GM18868 (cell line): ENCODE measurements around the gene HCRT.
"Not testable (repeated sequence)": the region's sequence is repeated elsewhere in the genome, so short reads cannot be mapped to it uniquely, and the experiment has no call there.

Experiments used
- ATAC-seq: cut with Tn5 transposase; IDR thresholded peaks from one replicate; pipeline ENCODE4 v1.9.1; 2021; ENCODE audit warnings: mild to moderate bottlenecking, moderate library complexity; ENCODE audit not compliant: unreplicated experiment

Gene HCRT

GRCh38 chr17:42198897-42199296 lies 13.6 kb upstream of the HCRT start:
- no peak for ATAC-seq

DNA sequence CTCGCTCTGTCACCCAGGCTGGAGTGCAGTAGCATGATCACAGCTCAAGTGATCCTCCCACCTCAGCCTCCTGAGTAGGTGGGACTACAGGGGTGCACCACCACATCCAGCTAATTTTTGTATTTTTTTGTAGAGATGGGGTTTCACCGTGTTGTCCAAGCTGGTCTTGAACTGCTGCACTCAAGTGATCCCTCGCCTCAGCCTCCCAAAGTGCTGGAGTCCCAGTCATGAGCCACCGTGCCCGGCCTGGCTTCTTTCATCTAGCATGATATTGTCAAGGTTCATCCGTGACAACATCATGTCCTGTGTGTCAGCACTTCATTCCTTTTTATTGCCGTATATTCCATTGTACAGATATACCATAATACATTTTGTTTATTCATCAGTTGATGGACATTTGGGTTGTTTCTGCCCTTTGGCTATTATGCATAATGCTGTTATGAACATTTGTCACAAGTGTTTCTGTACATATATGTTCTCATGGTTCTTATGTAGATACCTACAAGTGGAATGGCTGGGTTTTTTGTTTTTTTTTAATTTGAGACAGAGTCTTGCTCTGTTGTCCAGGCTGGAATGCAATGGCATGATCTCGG lies 12.4 kb upstream of the HCRT start:
- no peak for ATAC-seq

DNA sequence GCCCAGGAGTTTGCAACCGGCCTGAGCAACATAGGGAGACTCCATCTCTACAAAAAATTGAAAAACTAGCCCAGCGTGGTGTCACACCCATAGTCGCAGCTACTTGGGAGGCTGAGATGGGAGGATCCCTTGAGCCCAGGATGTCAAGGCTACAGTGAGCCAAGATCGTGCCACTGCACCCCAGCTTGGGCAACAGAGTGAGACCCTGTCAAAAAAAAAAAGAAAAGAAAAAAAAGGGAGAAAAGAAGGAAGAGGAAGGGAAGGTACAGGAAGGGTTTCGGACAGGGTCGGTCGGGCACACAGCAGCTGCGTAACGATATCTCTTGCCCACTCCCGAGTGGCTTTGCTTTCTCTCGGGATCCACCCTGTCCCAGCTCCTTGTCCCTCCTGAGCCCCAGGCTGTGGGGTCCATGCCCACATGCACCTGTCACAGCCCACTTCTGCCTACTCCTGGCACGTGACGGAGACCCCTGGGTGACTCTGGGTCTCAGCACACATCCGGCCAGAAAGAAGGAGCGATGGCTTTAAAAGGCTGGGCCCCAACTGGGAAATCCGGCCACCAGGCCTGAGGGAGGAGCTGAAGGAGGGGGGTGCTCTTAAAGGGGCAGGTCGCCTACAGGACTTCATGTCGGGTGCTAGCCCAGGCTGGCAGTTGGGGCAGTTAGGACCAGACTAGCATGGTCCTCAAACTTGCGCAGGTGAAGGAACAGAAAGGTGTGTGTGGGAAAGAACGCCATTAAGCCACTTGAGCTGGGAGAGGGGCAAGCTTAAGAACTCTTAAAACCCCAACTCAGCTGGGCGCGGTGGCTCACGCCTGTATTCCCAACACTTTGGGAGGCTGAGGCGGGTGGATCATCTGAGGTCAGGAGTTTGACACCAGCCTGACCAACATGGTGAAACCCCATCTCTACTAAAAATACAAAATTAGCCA lies 9.0 kb upstream of the HCRT start, which contains the start of gene GHDC:
TSS of gene GHDC (minus strand) at position 526 of the 931 bp plus-strand sequence. CDS start 913 bp downstream, outside the sequence.
- ATAC-seq, result peak; percentile 88

GRCh38 chr17:42193216-42193968 lies 8.1 kb upstream of the HCRT start:
- no peak for ATAC-seq

- no peak for ATAC-seq
Measured at GRCh38 chr17:42192189-42193126, 7.2 kb upstream of the HCRT start.

DNA sequence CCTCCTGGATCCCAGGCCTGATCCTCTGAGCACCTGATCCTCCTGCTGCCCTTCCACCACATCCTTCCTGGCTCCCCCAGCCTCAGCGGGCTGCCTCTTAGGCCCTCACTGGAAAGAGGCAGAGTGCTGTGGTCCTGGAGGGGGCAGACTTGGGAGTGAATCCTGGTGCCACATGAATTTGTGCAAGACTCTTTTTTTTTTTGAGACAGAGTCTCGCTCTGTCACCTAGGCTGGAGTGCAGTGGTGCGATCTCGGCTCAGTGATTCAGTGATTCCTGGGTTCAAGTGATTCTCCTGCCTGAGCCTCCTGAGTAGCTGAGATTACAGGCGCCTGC lies 6.0 kb upstream of the HCRT start:
- no peak for ATAC-seq

GRCh38 chr17:42190491-42191274 lies 5.4 kb upstream of the HCRT start:
- no peak for ATAC-seq

GRCh38 chr17:42189651-42189965 lies 4.4 kb upstream of the HCRT start:
- no peak for ATAC-seq

DNA sequence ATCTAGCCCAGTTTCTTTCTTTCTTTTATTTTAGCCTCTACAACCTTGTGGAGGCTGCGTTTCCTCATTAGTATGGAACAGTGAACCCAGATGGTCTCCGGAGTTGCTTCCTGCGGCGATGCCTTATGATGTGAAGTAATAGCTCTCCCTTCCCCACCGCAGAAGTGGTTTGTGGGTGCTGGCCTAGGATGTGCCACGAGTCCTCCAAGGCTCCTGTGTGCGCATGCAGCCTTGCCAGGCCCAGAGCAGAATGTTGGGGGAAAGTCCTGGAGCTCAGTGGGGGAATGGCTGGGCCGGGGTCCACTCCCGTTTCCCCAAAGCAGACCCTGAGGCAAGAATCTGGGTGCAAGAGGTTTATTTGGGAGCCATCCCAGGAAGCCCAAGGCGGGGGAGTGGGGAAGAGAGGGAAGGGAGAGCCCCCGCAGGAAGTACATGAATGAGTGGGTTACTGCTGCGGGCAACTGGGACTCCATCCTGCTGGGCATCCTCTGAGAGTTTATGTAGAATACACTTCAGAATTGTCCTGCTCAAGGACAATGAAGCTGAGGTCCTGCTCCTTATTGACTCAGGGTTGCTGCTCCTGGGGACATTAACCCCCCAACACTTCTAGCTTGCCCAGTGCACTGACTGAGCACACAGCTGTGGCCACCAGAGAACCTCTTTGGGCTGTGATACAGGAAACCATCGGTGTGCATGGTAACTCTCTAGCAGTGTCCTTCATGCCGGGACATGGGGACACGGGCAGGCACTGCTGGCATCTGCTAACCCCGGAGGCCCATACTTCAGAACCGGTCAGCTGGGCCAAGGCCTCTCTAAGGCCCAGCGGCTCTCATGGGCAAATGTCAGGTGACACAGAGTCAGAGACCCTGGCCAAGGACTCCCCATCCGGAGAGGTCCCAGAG lies 3.7 kb upstream of the HCRT start:
- no peak for ATAC-seq

DNA sequence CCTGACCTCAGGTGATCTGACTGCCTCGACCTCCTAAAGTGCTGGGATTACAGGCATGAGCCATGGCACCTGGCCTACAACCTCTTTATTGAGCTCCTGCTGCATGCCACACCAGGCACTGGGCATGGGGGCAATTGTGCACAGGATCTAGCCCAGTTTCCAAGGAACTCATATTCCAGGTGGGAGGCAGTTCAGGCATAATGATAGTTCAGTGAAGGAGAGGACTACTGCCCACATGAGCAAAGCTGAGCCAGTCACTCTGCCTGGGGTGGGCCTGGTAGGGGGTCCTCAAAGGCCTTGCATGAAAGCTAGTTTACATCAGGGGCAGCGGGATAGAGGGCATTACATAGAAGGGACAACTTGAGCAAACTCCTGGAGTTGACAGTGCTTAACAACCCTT lies 2.6 kb upstream of the HCRT start:
- no peak for ATAC-seq

DNA sequence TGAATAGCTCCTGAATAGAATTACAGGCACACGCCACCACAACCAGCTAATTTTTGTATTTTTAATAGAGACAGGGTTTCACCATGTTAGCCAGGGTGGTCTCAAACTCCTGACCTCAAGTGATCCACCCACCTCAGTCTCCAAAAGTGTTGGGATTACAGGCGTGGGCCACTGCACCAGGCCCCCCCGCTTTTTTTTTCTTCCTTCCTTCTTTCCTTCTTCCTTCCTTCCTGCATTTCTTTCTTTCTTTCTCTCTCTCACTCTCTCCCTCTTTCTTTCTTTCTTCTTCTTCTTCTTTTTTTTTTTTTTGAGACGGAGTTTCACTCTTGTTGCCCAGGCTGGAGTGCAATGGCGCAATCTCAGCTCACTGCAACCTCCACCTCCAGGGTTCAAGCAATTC lies 939 bp upstream of the HCRT start:
- ATAC-seq, result not testable (repeated sequence)

GRCh38 chr17:42185621-42185930 lies 324 bp upstream of the HCRT start:
- no peak for ATAC-seq

DNA sequence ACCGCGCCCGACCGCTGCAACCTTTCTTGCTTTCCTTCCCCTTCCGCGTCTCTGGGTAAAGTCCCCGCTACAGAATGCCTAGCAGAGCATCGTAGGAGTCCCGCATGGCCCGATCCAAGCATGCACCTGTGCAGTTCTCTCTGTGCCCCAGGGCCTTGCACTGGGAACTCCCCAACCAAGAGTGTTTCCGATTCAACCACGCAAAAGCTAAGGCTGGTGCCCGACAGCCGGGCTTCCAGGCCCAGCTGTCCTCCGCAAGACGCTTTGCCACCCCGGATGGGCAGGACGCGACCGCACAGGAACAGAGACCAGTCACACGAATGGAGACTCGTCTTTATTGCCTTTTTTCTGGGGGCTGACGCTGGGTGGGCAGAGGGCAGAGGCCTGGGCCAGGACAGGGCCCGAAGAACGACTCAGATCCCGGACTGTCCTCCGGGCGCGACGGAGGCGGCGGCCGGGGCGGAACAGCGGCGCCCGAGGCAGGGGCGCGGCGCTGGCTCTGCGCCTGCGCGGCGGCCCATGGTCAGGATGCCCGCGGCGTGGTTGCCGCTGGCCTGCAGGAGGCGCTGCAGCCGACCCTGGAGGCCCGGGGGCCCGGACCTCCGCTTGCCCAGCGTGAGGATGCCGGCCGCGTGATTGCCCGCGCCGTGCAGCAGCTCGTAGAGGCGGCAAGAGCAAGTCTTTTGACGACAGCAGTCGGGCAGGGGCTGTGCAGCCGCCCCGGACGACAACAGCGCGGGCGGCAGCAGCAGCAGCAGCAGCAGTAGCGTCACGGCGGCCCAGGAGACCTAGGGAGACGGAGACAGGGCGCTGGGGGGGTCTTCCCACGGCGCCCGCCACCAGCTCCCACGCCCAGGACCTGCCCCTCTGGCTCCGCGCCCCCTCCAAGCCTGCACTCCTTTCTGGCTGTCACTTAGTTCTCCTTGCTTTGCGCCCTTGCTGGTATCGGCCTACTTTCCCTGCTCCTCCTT lies 1.2 kb downstream of the HCRT start:
- peak; percentile 67 for ATAC-seq

GRCh38 chr17:42182927-42183734 lies 2.1 kb downstream of the HCRT start:
- no peak for ATAC-seq

- no peak for ATAC-seq
Measured at GRCh38 chr17:42181851-42182207, 3.4 kb downstream of the HCRT start.

- ATAC-seq, result peak; percentile 45
Measured at GRCh38 chr17:42180922-42181850, 4.1 kb downstream of the HCRT start, which contains the start of gene KCNH4. Gene KCNH4, minus strand, starts transcription at chr17:42181142. Its CDS starts 197 bp downstream, at chr17:42180945.
